ENCODE data around the gene RPL22.

The RPL22 gene

GRCh38 chr1:6180268-6180706, 19.1 kb downstream of the RPL22 start, which contains the start of gene CHD5:
CHD5 (minus strand) TSS chr1:6180321; CDS start chr1:6180023, 298 bp downstream.
- H3K36me3 Mint-ChIP-seq (ENCODE audit: low read depth), result peaks cover 9% of the 10 kb centered on the region
- peaks cover 16% of the 10 kb centered on the region for H3K4me1 Mint-ChIP-seq (ENCODE audit: low read depth)
- H3K27me3 Mint-ChIP-seq, result peaks cover 61% of the 10 kb centered on the region
- no peak within 1 kb of the TSS for H3K4me3 Mint-ChIP-seq
- H3K9me3 Mint-ChIP-seq, result no peaks in the 10 kb centered on the region
- no peak within 1 kb of the TSS for H3K27ac Mint-ChIP-seq
- intact Hi-C loops (cut with micrococcal nuclease), result loop anchor here (10.0 kb wide), 1 partner anchor 125 kb away; no protein-coding TSS in a partner anchor

DNA sequence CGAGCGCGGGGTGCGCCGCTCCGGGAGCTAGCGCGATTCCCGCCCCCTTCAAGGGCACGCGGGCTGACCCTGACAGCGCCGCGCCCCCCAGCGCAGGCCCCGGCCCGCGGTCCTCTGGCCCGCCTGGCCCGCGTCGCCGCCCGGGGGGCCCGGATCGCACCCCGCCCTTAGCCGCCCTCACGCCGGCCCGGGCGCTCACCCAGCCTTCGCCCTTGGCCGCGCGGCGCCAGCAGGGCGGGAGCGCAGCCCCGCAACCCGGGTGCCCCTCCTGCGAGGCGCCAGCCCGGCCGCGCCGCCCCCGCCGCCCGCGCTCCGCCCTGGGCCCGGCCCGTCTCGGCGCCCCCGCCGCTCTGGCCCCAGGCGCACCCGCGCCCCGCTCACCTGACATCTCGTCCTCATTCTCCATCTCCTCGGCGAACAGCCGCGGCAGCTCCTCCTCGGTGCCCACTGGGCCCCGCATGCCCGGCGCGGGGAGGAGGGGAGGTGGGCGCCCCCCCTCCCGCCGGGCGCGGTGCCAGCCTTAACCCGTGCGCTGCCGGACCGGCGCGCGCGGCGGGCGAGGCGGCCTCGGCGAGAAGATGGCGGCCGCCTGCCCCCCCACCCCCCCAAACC, 19.7 kb downstream of the RPL22 start:
- intact Hi-C loops (cut with micrococcal nuclease), result loop anchor here (10.0 kb wide), 1 partner anchor 125 kb away; no protein-coding TSS in a partner anchor
- peaks cover 61% of the 10 kb centered on the region for H3K27me3 Mint-ChIP-seq
- H3K27ac Mint-ChIP-seq, result no peak overlapping the region
- H3K4me3 Mint-ChIP-seq, result no peak overlapping the region
- H3K36me3 Mint-ChIP-seq (ENCODE audit: low read depth), result peaks cover 6% of the 10 kb centered on the region
- no peaks in the 10 kb centered on the region for H3K9me3 Mint-ChIP-seq
- peaks cover 16% of the 10 kb centered on the region for H3K4me1 Mint-ChIP-seq (ENCODE audit: low read depth)

DNA sequence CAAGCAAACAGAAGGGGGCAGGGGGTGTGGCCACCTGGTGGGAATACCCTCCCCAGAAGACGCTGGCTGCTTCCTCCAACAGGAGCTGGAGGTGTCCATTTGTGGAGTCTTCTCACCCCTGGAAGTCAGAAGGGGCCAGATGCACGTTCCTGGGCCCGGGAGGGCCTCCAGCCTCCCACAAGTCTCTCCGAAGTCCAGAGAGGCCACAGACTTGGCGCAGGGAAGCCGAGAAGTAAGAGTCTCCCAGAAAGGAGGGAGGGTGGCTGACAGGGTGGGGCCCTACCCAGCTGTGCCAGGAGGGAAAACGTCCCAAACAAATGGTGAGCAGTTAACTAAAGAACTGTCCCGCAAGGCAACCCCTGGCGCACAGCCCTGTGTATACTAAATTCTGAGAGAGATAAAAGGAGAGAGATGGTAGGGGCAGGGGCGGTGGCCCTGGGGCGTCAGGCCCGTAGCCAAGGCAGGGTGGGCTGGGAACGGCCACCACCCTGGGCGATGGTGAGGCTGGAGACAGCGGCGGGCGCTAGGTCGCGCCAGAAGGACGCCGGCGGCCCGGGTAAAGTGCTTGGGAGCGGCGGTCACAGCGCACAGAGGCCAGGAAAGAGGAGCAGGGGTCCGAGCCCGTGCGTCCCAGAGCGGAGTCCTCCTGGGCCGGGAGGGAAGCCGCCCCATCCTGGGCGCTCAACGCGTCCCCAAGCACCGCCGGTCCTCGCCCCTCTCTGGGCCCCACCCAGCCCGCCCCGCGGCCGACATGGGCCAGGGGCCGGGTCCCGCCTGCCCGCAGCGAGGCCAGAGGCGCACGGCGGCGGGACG, 20.4 kb downstream of the RPL22 start:
- peaks cover 58% of the 10 kb centered on the region for H3K27me3 Mint-ChIP-seq
- H3K4me3 Mint-ChIP-seq, result no peak overlapping the region

GRCh38 chr1:6177681-6178380, 21.6 kb downstream of the RPL22 start:
- Mint-ChIP-seq H3K27ac (no peak overlapping the region), H3K4me3 (no peak overlapping the region), H3K36me3 (ENCODE audit: low read depth) (no peaks in the 10 kb centered on the region), H3K27me3 (peaks cover 50% of the 10 kb centered on the region), H3K4me1 (ENCODE audit: low read depth) (peaks cover 13% of the 10 kb centered on the region), H3K9me3 (no peaks in the 10 kb centered on the region)
- intact Hi-C loops (cut with micrococcal nuclease), result no loop called here

More for the DNA sequence above, 20.4 kb downstream of the RPL22 start:
- Mint-ChIP-seq H3K27ac (no peak overlapping the region), H3K4me1 (ENCODE audit: low read depth) (peaks cover 16% of the 10 kb centered on the region), H3K36me3 (ENCODE audit: low read depth) (no peaks in the 10 kb centered on the region), H3K9me3 (no peaks in the 10 kb centered on the region)
- intact Hi-C loops (cut with micrococcal nuclease), result no loop called here

DNA sequence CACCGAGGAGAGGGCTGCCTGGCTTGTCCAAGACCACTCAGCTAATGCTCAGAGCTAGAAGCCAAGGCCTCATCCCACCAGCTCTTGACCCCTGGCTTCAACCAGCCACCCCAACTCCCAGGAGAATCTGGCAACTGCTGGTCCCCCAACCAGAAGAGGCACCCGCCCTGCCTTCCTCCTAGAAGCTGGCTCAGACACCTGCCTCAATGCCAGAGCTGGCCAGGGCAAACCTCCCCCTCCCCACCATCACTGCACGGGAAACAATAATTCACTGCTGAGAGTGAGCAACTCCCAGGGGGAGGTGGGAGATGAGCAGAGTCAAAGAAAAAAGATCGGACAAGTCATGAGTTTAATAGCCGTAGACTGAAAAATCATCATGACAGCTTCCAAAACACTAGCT, 22.6 kb downstream of the RPL22 start:
- Mint-ChIP-seq H3K27ac (no peak overlapping the region), H3K4me3 (no peak overlapping the region), H3K4me1 (ENCODE audit: low read depth) (peaks cover 11% of the 10 kb centered on the region), H3K27me3 (peaks cover 41% of the 10 kb centered on the region), H3K36me3 (ENCODE audit: low read depth) (no peaks in the 10 kb centered on the region), H3K9me3 (no peaks in the 10 kb centered on the region)
- intact Hi-C loops (cut with micrococcal nuclease), result no loop called here

DNA sequence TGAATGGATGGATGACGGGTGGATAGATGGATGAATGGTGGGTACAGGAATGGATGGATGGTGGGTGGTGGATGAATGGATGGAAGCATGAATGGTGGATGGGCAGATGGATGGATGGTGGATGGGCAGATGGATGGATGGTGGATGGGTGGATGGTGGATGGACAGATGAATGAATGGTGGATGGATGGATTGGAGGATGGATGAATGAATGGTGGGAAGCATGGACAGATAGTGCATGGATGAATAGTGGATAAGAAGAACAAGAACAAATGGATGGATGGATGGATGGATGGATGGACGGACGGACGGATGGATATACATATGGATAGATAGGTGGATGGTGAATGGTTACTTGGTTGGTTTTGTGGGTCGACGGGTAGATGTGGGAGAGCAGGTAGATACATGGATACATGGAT, 24.0 kb downstream of the RPL22 start:
- intact Hi-C loops (cut with micrococcal nuclease), result no loop called here
- Mint-ChIP-seq H3K27ac (no peak overlapping the region), H3K4me1 (ENCODE audit: low read depth) (peaks cover 6% of the 10 kb centered on the region), H3K27me3 (peaks cover 35% of the 10 kb centered on the region), H3K36me3 (ENCODE audit: low read depth) (no peaks in the 10 kb centered on the region), H3K4me3 (no peak overlapping the region), H3K9me3 (no peaks in the 10 kb centered on the region)

DNA sequence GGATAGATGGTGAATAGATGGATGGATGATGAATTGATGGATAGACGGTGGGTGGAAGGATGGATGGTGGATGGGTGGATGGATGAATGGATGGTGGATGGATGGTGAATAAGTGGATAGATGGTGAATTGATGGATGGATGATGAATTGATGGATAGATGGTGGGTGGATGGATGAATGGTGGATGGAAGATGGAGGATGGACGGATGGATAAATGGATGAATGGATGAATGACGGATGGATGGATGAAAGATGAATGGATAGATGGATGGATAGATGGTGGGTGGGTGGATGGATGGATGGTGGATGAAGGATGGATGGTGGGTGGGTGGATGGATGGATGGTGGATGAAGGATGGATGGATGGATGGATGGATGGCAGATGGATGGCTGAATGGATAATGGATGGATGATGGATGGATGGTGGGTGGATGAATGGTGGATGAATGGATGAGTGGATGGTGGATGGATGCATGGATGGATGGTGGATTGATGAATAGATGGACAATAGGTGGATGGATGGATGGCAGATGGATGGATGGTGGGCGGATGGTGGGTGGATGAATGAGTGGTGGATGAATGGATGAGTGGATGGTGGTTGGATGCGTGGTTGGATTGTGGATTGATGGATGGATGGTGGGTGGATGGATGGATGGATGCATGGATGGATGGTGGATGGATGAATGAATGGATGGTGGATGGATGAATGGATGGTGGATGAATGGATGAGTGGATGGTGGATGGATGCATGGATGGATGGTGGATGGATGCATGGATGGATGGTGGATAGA, 24.6 kb downstream of the RPL22 start:
- no peaks in the 10 kb centered on the region for H3K36me3 Mint-ChIP-seq (ENCODE audit: low read depth)
- no peak overlapping the region for H3K27ac Mint-ChIP-seq
- no peaks in the 10 kb centered on the region for H3K9me3 Mint-ChIP-seq
- intact Hi-C loops (cut with micrococcal nuclease), result no loop called here
- H3K27me3 Mint-ChIP-seq, result peaks cover 35% of the 10 kb centered on the region
- peaks cover 6% of the 10 kb centered on the region for H3K4me1 Mint-ChIP-seq (ENCODE audit: low read depth)
- H3K4me3 Mint-ChIP-seq, result no peak overlapping the region

DNA sequence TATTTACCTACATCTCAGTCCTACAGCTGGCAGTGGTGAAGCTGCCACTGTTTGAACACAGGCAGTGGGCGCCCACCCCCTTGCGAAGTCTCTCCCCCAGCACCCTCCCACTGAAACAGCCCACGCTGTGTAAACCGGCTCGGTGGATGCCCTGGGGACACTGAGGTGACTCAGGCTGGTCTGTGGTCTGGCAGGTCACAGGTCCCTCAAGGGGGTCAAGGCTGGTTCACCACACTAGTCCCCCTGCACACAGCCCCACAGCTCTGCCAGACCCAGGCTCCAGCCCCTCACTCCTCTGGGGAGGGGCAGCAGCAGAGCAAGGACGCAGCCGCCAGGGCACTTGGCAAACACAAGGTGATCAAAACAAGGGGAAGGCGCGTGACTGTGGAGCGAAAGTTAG, 26.8 kb downstream of the RPL22 start:
- intact Hi-C loops (cut with micrococcal nuclease), result no loop called here
- peaks cover 25% of the 10 kb centered on the region for H3K27me3 Mint-ChIP-seq
- H3K9me3 Mint-ChIP-seq, result no peaks in the 10 kb centered on the region
- no peak overlapping the region for H3K4me3 Mint-ChIP-seq
- H3K4me1 Mint-ChIP-seq (ENCODE audit: low read depth), result peaks cover 6% of the 10 kb centered on the region
- no peak overlapping the region for H3K27ac Mint-ChIP-seq
- no peaks in the 10 kb centered on the region for H3K36me3 Mint-ChIP-seq (ENCODE audit: low read depth)

- H3K36me3 Mint-ChIP-seq (ENCODE audit: low read depth), result no peaks in the 10 kb centered on the region
- intact Hi-C loops (cut with micrococcal nuclease), result no loop called here
- peaks cover 19% of the 10 kb centered on the region for H3K27me3 Mint-ChIP-seq
- H3K4me1 Mint-ChIP-seq (ENCODE audit: low read depth), result peaks cover 6% of the 10 kb centered on the region
- no peaks in the 10 kb centered on the region for H3K9me3 Mint-ChIP-seq
- no peak overlapping the region for H3K4me3 Mint-ChIP-seq
- no peak overlapping the region for H3K27ac Mint-ChIP-seq
These were observed 27.8 kb downstream of the RPL22 start for GRCh38 chr1:6171548-6172124.

DNA sequence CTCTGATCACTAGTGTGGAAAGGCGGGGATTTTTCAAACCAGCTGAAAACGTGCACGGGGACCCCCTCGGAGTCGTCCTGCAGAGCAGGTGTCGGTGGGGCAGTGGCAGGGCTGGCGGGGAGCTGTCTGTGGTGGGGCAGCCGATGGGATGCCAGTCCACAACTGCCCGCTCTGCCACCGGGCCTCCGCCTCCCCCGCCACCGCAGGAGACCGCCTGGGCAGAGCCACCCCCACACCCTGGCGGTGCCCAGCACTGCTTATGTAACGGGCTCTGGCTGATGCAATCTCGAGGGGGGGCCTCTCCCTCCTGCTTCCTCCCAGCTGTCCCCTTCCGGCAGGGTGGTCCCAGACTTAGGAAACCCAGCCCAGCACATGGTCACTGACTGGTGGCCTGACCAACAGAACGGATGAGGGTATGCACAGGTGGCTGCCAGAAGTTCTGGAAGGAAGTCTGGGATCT, 28.6 kb downstream of the RPL22 start:
- no peaks in the 10 kb centered on the region for H3K9me3 Mint-ChIP-seq
- H3K36me3 Mint-ChIP-seq (ENCODE audit: low read depth), result no peaks in the 10 kb centered on the region
- peaks cover 6% of the 10 kb centered on the region for H3K4me1 Mint-ChIP-seq (ENCODE audit: low read depth)
- H3K4me3 Mint-ChIP-seq, result no peak overlapping the region
- H3K27ac Mint-ChIP-seq, result no peak overlapping the region
- intact Hi-C loops (cut with micrococcal nuclease), result no loop called here
- peaks cover 17% of the 10 kb centered on the region for H3K27me3 Mint-ChIP-seq

- H3K27ac Mint-ChIP-seq, result no peak overlapping the region
- H3K9me3 Mint-ChIP-seq, result no peaks in the 10 kb centered on the region
- no peaks in the 10 kb centered on the region for H3K36me3 Mint-ChIP-seq (ENCODE audit: low read depth)
- intact Hi-C loops (cut with micrococcal nuclease), result no loop called here
- H3K4me1 Mint-ChIP-seq (ENCODE audit: low read depth), result peaks cover 6% of the 10 kb centered on the region
- H3K4me3 Mint-ChIP-seq, result no peak overlapping the region
- H3K27me3 Mint-ChIP-seq, result peaks cover 17% of the 10 kb centered on the region
These were observed 29.2 kb downstream of the RPL22 start for GRCh38 chr1:6170116-6170741.

DNA sequence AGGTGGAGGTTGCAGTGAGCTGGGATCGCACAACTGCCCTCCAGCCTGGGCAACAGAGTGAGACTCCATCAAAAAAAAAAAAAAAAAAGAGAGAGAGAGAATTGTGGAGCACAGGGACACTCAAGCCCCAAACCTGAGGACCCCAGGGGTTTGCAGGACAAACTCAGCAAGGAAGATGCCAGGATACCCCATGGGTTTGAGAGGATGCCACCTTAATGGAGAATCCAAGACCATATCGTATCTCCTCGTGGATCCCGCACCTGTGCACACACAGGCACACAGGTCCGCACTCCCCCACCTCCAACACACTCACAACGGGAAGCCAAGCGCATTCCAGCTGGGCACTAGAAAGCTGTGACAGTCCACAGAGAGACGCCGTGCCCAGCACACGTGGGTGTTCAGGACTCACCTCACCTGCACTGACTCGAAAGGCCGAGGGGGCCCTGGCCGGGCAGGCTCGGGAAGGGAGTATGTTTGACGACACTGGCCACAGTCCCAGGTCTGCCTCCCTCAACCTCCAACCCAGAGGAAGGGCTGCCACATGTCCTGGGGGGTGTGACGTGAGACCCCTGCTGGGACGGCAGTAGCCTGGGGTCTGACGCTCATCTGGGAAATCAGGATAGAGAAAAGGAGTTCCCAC, 30.3 kb downstream of the RPL22 start:
- no peaks in the 10 kb centered on the region for H3K9me3 Mint-ChIP-seq
- no peak overlapping the region for H3K27ac Mint-ChIP-seq
- peaks cover 17% of the 10 kb centered on the region for H3K27me3 Mint-ChIP-seq
- intact Hi-C loops (cut with micrococcal nuclease), result no loop called here
- peaks cover 6% of the 10 kb centered on the region for H3K4me1 Mint-ChIP-seq (ENCODE audit: low read depth)
- H3K4me3 Mint-ChIP-seq, result no peak overlapping the region
- no peaks in the 10 kb centered on the region for H3K36me3 Mint-ChIP-seq (ENCODE audit: low read depth)
